Keratinocyte (primary cell): ENCODE data around the gene MOB4.

ENCODE experiments used
- CTCF ChIP-seq, 3 experiments: IDR thresholded peaks in 1 of 3; conservative IDR thresholded peaks in 1 of 3; optimal IDR thresholded peaks in 1 of 3; 2 replicates in 2 of 3; 3 replicates in 1 of 3; pipeline versions ENCODE3 to v1.5.1; 2011; ENCODE audit warnings: low read length in 3 of 3, mild to moderate bottlenecking in 3 of 3, moderate library complexity in 2 of 3, control low read depth in 1 of 3, inconsistent platforms in 1 of 3; ENCODE audit not compliant: insufficient read depth in 2 of 3; ENCODE audit errors: extremely low read depth in 1 of 3
- EZH2 ChIP-seq: IDR thresholded peaks from one replicate; pipeline ENCODE4 v1.6.1; 2012; ENCODE audit warnings: inconsistent platforms, mild to moderate bottlenecking, low read length, moderate library complexity

GRCh38 chr2:197555467-197555866 is 39.6 kb downstream of the MOB4 start:
- TF ChIP-seq CTCF (optimal IDR thresholded peaks at IDR 0.05 in 1 of 3, IDR thresholded peaks at IDR 0.05 in 1 of 3, conservative IDR thresholded peaks at IDR 0.05 in 1 of 3; ENCODE audit: extremely low read depth in 1 of 3, insufficient read depth in 2 of 3, low read length in 3 of 3) (no peak), EZH2 (no peak)
